ENCODE data around the gene TSFM. TPM values are rescaled to one million over a fixed set of nuclear protein-coding genes. Genes with fewer than 3 reads are reported as not detected.
A peak's percentile ranks its signal among the peaks of the same experiment; 100 is the strongest.

TSFM gene
- 73.7 and 75.2 TPM in 2 replicates for total RNA-seq (2014; rRNA removed; shearing (Covaris generic))

DNA sequence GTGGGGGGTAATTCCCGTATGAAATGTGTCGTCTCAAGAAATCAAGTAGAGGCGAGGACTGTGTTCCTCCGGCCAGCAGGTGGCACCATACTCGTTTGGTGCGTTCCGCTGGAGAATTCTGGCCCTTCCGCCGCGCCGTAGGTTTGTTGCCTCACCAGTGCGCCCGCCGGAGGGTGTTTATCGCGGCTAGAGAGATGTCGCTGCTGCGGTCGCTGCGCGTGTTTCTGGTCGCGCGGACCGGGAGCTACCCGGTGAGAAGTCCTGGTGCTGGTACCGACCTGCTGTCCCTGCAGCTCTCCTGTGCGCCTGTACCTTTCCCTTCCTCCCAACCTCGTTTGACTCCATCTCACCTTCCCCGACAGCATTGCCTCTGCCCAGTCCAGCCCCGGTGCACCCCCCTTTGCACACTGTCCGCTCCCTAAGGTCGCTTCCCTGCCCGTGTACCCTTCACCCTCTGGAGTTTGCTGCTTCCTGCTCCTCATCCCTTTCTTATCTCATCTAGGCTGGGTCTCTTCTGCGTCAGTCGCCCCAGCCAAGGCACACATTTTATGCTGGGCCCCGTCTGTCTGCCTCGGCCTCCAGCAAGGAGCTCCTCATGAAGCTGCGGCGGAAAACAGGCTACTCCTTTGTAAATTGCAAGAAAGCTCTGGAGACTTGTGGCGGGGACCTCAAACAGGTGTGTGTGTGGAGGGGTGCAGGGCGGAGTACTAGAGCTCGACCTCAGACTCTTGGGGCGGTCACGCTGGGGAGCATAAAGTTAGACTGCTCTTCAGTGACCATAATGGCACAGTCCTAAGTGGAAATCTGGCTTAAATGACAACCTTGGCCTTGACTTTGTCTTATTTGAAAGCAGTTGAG is at the start of gene TSFM:
Gene TSFM (plus strand): TSS at position 180 of the 858 bp plus-strand sequence. CDS start 15 bp downstream, at position 195.
- peak; percentile 94 for DNase-seq (ENCODE audit: low spot score)
- in situ Hi-C loops (cut with HindIII; ENCODE audit: low sequenced_read_pairs), result no loop called here

DNA sequence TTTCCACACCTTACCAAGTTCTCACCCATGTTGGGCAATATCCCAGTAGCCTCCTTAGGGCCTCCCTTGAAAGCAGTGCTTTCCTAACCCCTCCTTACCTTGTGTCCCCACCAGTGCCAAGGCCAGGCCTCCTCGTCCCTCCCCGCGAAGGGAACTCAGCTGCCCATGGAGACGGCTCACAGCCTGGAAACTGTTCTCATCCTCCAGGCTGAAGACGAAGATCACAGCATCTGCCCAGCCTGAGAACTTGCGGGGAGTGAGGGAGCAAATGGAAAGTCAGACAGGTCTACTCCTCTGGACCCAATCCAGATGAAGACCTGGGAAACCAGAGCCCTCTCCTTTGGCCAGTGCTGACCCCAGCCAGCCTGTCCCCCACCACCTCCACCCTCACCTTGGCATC is 48.7 kb upstream of the TSFM start:
- in situ Hi-C loops (cut with HindIII; ENCODE audit: low sequenced_read_pairs), result no loop called here
- DNase-seq (ENCODE audit: low spot score), result peak; percentile 1

DNA sequence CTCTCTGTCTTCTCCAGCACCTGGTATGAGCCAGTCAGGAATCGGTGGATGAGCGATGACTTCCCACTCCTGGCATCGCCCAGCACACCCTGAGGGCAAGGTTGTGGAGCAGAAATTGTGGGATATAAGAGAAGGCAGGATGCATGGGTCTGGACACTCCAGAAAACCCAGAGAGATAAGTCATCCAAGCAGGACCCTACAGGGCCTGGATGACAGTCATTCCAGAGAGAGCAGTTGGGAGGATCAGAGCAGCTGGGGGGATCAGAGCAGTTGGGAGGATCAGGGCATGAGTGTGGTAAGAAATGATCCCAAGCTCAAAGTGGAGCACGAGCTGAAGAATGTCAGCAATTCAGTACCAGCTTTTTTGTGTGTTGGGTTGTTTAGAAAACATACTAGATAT is 48.0 kb upstream of the TSFM start:
- peak; percentile 6 for DNase-seq (ENCODE audit: low spot score)
- in situ Hi-C loops (cut with HindIII; ENCODE audit: low sequenced_read_pairs), result no loop called here

DNA sequence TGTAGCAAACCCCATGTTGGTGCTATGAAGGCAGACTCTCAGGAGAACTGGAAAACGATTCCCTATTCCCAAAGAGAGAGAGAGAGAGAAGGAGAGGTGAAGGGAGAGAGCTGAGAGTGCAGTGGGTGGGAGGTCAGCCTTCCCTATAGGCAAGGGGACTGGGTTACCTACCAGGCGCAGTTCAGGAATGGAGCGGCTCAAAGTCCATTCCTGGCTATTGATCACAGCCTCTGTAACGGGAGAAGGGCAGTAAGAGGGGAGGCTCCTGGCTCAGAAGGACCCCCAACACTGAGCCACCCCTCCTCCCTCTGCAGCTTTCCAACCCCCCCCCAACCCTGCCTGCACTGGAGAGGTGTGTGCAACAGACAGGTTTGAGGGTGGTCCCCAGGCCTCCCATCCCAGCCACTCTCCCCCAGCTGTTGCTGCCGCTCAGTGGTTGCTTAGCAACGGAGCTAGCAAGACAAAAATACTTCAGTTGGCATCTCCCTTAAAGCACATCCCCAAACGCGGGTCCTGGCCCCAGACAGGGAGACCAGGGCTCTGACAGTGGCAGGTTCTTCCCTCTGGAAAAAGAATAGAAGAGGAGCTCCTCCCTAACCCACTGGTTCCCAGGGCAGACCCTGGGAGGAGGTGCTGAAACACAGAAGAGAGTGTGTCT is 47.3 kb upstream of the TSFM start:
- in situ Hi-C loops (cut with HindIII; ENCODE audit: low sequenced_read_pairs), result no loop called here
- no peak for DNase-seq (ENCODE audit: low spot score)

DNA sequence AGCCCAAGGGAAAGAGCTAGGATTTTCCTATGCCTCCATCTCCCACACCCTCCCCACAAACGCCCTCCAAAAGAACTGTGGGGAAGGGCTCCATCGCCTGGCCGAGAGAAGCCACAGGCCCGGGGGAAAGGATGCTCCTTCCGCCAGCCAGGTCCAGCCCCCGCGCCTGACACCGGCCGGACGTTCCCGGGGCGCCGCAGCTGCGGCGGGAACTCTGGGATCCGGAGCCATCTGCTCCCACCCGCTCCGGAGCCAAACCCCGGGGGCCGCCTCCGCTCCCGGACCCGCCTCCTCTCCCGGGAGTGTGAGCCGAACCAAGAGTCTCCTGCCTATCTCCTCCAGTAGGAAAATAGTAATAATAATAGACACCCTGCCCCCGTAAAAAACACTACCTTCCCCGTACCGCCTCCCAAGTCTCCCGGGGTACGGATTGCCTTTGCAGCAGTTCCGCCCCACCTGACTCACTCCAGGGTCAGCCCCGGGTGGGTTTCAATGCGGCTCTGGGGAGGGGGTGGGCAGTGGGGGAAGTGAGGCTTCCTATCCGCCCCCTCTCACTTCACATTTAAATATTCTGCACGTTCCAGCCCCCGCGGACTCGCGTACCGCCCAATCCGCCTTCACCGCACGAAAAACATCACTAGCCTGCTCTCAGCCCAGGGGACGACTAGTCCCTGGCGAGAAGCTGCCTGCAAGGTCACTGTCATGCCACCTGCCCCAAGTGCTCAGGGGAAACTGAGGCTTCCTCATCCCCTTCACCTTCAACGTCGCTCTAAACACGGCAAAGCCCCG is 46.4 kb upstream of the TSFM start:
- in situ Hi-C loops (cut with HindIII; ENCODE audit: low sequenced_read_pairs), result no loop called here
- DNase-seq (ENCODE audit: low spot score), result peak; percentile 92

DNA sequence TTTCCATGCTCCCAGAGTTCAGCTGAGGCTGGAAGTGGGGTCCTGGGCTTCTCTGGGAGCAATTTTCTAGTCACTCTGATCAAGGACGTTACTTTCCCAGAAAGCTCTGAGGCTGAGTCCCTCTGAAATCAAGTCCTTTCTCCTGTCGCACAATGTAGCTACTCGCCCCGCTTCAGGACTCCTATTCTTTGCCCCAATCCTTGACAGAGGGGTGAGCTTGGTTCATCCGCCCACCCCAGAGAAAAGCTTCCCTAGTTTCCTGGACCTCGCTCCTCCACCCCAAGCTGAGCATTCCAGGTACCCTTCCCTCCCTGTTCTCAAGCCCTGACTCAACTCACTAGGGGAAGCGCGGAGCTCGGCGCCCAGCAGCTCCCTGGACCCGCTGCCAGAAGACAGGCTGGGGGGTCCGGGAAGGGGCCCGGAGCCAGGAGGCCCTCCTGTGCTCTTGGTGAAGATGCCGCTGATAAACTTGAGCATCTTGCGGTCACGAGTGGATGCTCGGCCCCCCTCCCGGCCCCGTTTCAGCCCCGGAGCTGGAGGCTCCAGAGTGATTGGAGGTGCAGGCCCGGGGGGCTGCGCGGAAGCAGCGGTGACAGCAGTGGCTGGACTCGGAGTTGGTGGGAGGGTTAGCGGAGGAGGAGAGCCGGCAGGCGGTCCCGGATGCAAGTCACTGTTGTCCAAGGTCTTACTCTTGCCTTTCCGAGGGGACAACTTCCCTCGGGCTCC is 45.7 kb upstream of the TSFM start:
- DNase-seq (ENCODE audit: low spot score), result peak; percentile 57
- in situ Hi-C loops (cut with HindIII; ENCODE audit: low sequenced_read_pairs), result no loop called here

DNA sequence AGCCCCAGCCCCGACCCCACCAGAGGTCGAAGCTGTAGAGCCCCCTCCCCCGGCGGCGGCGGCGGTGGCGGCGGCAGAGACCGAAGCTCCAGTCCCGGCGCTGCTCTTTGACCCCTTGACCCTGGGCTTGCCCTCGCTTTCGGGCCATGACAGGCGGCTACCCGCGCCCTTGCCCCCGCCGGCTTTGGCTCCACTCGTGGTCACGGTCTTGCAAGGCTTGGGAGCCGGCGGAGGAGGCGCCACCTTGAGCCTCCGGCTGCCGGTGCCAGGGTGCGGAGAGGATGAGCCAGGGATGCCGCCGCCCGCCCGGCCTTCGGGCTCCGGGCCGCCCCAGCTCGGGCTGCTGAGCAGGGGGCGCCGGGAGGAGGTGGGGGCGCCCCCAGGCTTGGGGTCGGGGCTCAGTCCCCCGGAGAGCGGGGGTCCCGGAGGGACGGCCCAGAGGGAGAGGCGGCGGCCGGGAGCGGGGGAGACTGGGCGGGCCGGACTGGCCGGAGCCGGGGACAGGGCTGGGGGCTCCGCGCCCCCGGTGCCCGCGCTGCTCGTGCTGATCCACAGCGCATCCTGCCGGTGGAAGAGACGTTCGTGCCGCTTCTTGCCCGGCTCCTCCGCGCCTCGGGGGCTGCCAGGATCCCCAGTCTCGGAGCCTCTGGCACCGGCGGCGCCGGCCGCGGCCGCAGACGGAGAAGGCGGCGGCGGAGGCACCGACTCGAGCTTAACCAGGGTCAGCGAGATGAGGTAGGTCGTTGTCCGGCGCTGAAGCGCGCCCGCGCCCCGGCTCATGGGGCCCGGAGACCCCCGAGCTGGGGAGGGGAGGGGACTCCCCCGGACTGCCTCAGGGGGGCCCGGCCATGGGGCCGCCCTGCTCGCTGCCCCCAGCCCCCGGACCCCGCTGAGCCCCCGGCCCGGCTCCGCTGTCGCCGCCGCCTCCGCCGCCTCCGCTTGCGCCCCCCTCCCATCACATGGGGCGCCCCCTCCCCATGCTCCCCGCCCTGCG is 44.8 kb upstream of the TSFM start:
- in situ Hi-C loops (cut with HindIII; ENCODE audit: low sequenced_read_pairs), result no loop called here

DNA sequence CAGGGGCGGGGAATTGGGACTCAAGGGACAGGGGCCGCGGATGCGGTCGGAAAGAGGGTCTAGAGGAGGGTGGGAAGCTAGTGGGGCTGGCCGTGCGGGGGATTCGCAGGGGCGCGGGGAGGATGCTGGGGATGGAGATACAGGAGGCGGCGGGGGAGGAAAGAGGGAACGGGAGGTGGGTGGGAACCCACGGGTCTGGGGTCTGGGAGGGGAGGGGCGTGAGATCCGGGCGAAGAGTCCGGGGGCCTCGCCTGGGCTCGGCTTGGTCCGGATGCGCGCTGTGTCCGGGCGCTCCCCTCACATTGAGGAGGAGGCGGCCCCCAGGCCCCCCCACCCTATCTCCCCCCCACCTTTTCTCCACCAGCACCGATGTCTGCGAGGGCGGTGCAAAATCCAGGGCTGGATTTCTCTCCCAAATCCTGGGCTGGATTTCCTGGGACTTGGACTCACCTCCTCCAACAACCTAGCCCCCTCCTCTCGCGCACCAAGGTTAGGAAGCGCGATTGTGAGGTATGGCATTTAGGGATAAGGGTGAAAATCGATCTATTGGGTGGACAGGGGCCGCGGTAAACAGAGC is 43.8 kb upstream of the TSFM start, which contains the start of gene AGAP2:
Gene AGAP2 (minus strand): TSS at position 82 of the 577 bp plus-strand sequence. CDS start 496 bp downstream, outside the sequence.
- DNase-seq (ENCODE audit: low spot score), result peak; percentile 92
- in situ Hi-C loops (cut with HindIII; ENCODE audit: low sequenced_read_pairs), result no loop called here

More for the DNA sequence above, 44.8 kb upstream of the TSFM start:
- DNase-seq (ENCODE audit: low spot score), result peak; percentile 39

DNA sequence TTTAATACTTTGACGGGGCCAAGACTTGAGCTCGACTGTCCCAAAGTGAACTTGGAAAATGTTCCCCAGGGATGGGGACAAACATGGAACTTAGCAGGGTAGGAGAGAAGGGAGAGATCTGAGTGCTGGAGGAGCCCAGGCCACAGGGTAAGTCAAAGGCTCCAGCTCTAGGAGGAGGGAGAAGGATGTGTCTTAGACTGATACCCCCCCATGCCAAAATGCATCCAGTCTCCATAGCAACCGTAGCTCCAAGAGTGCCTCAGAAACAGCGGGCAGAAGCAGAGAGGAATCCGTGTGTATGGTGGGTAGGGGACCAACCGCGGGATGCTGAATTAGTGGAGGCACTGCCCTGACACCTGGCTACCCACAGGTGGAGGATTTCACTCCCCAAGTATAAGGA is 43.2 kb upstream of the TSFM start:
- in situ Hi-C loops (cut with HindIII; ENCODE audit: low sequenced_read_pairs), result no loop called here
- peak; percentile 59 for DNase-seq (ENCODE audit: low spot score)

DNA sequence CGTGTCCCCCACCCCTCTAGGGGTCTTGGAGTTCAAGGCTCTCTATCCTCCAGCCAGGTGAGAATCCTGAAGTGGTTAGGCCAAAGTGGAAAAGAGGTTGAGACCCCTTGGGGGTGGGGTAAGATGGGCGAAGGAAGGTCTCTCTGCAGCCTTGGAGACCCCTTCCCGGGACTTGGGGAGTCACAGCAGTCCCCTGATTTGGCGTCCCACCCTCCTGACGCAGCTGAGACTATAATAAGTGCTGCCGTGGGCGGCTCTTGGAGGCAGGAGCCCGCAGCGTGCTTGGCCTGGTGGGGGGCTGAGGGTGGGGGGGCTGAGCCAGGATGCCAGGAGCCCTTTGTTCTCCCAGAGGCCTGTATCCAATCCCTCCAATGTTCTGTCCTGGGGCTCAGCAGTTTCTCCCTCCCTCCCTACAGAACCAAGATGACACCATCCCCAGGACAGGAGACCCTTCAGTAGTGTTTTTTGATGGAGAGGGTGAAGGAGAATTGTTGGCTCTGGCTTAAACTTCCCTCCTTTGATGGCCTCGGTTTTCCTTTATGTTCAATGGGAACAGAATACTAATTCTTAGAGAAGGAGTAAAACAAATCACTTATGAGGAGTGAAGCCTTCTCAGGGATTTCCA is 42.6 kb upstream of the TSFM start:
- in situ Hi-C loops (cut with HindIII; ENCODE audit: low sequenced_read_pairs), result no loop called here
- no peak for DNase-seq (ENCODE audit: low spot score)

DNA sequence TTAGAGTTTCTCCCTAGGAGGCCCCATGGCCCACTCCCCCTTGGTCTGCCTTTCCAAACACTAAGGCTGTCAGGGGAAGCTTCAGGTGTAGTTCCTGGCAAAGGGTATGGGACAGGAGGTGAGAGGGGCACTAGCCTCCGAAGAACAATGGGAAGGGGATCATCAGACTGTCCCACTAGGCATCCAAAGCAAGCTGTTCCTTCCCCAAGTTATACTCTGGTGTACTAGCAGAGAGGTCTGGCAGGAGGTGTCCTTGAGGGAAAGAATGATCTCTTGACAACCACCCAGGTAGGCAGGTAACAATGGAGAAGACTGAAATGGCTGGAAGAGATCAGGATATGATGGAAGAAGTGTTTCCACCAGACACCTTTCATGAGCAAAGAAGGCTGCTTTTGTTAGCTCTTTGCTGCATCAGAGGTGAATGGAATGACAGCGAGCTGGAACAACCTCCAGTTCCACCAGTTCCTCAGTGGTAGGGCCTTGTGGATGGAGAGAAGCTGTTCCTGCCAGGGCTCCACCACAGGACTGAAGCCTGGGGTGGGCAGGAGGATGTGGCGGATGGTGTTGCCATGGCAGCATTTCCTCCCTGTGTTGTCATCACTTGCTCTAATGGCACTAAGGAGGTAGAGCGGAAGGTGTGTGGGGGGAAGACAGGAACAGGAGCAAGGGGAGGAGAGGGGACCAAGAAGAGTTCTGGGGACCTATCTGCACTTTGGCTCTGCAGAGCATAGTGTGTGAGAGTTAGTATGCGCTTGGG is 41.8 kb upstream of the TSFM start:
- in situ Hi-C loops (cut with HindIII; ENCODE audit: low sequenced_read_pairs), result no loop called here

DNA sequence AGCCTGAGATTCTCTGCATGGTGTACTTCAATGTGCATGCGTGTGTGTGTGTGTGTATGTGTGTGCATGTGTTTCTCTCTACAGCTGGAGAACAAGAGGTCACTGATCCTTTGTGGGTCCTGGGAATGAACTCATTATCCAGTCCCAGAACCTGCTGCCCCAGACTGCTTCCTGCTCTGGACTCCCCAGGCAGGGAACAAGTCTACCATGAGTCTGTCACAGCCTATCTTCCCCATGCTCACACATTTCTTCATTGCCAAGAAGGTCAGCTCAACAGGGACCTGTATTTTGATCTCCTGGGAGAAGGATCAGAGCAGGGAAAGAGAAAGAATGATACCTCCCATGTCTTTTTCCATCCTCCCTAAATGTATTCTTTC is 41.2 kb upstream of the TSFM start:
- in situ Hi-C loops (cut with HindIII; ENCODE audit: low sequenced_read_pairs), result no loop called here
- DNase-seq (ENCODE audit: low spot score), result no peak

More for the DNA sequence above, 41.8 kb upstream of the TSFM start:
- DNase-seq (ENCODE audit: low spot score), result peak; percentile 1

DNA sequence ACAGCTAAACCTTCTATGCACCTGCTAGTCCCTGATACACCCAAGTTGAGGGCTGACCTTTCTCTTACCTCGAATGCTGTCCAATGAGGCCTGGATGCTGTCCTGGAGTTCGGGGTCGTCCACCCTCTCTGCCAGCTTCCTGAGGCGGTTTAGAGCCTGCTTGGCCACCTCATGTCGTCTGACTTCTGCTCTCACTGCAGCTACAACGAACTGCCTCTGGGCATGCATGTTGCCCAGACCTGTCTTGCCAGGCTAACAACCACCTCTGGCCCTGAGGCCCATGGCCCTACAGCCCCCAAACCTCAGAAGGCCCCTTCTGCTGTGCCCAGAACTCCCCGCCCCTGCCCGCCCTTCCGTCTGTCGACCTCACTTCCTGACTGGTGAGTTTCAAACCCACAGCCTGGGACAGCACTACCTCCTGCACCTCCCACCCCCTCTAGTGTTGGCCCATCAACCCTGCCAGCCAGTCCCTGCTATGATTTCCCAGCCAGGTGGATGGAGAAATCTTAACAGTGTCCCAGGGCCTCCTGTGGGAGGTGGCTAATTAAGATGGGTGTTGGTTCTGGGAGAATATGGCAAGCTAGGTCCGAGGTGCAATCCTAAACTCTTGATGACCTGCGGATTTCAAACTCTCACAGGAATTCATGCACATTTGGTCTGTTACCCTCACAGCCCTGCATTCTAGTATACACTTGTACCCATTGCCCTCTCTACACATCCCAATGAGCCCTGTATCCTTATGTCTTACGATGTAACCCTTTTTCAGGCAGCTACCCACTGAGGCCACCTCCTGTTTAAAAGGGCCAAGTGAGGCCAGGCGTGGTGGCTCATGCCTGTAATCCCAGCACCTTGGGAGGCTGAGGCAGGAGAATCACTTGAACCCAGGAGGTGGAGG is 40.5 kb upstream of the TSFM start:
- peak; percentile 3 for DNase-seq (ENCODE audit: low spot score)
- in situ Hi-C loops (cut with HindIII; ENCODE audit: low sequenced_read_pairs), result no loop called here

DNA sequence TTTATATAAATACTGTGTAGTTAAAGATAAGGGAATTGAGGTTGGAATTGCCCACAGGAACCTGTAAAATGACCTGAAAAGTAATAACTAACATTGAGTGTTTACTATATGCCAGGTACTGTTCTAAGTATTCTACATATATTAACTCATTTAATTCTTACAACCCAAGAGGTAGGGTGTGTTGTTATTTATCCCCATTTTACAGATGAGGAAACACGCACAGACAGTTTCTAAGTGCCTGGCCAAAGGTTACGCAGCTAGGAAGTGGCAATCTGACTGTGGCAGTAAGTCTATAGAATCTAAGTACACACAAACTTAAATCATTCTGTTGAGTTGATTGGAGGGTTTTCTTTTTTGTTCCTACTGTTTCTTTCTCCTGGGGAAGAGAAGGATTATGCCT is 38.8 kb upstream of the TSFM start:
- no peak for DNase-seq (ENCODE audit: low spot score)
- in situ Hi-C loops (cut with HindIII; ENCODE audit: low sequenced_read_pairs), result no loop called here

DNA sequence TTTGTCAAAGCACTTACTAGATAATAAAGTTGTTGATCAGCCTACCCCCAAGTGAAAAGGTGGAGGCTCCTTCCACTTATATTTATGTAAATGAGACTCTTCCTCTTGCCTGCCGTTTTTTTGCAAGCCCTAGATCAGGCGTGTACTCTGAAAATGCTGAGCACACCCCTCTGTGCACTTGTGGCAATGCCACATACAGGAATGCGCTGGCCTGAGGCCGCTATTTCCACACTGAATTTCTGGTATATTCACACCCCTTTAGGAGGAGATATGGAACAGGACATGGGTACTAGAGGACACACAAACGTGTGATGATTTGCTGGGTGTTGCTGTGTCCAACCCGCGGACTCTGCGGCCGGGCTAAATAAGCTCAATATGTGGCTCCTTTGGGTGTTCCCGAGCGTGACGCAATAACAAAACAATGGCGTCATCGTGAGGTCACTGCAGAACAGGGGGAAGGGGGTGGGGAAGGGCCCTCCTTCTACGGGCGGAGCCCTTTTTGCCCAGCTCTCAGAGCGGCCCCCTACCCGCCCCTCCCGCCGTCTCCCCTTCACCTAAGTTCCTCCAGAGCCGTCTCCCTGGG is 38.3 kb upstream of the TSFM start:
- DNase-seq (ENCODE audit: low spot score), result no peak
- in situ Hi-C loops (cut with HindIII; ENCODE audit: low sequenced_read_pairs), result no loop called here
